ENCODE measurements around the gene VWA8.
"Not testable (repeated sequence)": the region's sequence is repeated elsewhere in the genome, so short reads cannot be mapped to it uniquely, and the experiment has no call there.

The VWA8 gene

DNA sequence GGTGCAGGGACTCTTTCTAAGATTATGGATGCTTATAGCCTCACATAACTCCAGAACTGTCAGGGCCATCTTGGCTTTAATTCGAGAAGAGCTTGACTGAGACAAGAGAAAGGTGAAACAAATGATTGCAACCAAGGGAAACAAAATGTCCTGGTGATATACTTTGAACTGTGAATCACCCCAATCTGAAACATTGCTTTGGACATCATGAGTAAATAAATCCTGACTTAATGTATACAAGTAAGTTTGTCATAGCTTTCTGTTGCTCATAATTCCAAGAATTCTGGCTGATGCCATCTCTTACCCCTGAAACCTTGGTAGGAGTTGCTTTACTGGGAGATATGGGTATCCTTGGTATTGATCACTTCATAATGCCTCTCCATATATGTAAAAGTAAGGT is 5.8 kb upstream of the VWA8 start:
- no peak for DNase-seq (ENCODE audit: low spot score)

DNA sequence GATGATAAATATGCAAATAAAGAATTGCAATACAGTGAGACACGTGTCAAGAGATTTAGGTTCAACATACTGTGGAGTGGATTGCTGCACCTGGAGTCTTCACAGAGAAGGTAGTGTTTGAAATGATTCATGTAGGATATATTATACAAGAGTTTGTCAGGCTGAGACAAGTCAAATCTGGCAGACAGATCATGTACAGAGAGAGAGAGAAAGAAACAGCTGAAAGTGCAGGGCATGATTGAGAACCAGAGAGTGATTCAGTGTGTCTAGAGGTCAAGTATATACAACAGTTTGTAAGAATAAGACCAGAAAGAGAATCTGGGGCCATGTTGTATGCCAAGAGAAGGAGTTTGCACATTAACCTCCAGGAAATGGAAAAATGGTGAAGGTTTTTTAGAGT is 2.1 kb upstream of the VWA8 start:
- no peak for DNase-seq (ENCODE audit: low spot score)

DNA sequence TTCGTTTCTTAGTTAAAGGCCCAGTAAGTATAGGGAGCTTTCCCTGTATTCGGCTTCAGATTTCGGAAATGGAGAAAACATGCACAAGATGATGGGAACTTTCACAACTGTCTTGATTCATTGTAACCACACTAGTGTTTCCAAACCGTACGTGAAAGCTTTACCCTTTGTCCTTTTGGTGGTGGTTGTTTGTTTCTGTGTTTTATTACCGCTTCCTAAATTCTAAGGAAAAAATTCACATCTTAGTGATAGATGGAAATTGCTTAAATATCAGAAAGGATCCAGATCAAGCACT is 504 bp upstream of the VWA8 start:
- no peak for DNase-seq (ENCODE audit: low spot score)

DNA sequence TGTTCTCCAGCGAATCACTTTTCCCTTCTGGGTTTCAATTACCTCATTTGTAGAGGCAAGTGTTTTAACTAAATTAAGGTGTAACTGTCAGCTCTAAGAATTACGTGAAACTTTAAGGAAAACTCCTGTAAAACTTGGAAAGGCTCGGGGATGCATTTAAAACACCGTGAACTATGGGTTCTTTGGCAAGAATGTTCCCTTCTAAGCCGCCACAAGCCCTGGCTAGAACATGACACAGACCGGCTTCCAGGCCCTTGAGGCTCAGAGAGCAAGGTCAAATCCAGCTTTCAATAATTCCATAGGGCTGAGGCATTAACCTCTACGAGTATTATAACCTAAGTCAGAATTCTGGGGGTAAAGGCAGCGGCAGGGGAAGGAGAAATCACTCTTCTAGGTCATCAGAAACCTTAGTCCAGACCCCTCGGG is 685 bp downstream of the VWA8 start:
- DNase-seq (ENCODE audit: low spot score) = peak; percentile 3

DNA sequence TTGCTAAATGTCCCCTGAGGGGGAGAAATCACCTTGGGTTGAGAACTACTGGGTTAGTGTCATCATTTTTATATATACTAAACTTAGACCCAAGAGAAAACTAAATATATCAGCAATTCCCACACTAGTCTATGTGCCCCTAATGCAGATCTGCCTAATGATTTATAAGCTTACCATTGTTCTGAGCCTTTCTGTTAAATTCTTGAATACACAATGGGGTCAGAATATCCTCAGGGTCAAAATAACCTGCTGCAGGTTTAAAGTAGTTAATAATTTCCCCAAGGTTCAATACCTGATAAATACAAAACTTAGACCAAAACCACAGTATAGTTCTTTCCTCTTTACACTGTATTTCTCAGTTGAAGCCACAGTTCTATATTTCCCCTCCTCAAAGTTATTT is 4.6 kb downstream of the VWA8 start:
- no peak for DNase-seq (ENCODE audit: low spot score)

DNA sequence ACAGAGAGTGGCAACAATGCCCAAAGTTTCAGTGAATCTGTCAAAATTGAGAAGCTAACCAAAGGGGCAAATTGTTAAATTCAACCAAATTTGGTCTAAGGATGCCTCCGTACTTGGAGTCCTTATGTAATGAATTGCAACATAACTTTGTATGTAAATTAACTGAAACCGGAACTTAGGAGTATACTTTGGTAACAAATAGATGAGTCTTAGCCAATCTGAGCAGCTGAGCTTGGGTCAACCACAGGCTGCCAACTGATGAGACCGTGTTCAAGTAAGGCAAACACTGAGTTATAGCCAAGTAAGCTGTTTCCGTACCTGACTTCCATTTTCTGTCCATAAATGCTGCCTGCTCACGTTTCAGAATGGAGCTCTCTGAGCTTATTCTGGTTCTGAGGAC is 5.3 kb downstream of the VWA8 start:
- DNase-seq (ENCODE audit: low spot score) = no peak

DNA sequence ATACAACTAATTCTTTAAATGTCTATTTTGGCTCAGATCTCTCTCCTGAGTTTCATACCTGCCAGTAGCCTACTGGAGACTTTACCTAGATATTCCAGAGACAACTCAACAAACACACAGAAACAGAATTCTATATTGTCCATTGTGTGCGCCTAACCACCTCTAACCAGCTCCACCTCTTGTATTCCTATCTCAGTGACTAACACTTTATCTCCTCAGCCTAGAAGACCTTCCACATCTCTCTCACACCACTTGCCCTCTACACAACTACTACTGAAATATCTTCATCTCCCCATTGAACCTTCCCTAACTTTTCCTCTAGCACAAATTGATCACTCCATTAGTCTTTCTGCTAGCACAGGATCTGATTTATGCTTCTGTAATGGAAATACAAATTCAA is 6.7 kb downstream of the VWA8 start:
- no peak for DNase-seq (ENCODE audit: low spot score)

DNA sequence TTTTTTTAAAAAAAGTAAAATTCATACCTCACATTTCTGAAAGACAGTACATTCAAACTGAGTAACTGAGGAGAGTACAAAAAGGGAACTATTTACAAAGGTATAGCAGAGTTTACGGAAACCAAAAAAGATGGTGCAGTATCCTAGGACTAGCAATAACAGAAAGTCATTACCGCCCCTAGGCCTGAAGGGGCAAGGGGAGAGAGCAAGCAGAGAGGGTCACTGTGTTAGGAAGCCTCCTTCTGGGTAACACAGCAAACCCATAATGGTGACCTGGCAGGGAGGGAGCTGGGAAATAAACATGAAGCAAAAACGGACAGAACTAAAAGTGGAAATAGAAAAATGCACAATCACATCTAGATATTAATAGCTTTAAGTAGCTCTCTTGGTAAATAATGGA is 8.2 kb downstream of the VWA8 start:
- DNase-seq (ENCODE audit: low spot score) = no peak

DNA sequence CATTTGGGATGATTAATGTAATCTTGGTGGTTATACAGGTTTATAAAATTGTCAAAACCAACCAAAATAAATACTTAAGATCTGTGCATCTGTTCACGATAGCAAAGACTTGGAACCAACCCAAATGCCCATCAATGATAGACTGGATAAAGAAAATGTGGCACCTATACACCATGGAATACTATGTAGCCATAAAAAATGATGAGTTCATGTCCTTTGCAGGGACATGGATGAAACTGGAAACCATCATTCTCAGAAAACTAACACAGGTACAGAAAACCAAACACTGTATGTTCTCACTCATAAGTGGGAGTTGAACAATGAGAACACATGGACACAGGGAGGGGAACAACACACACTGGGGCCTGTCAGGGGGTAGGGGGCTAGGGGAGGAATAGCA is 11.8 kb downstream of the VWA8 start:
- not testable (repeated sequence) for DNase-seq (ENCODE audit: low spot score)

DNA sequence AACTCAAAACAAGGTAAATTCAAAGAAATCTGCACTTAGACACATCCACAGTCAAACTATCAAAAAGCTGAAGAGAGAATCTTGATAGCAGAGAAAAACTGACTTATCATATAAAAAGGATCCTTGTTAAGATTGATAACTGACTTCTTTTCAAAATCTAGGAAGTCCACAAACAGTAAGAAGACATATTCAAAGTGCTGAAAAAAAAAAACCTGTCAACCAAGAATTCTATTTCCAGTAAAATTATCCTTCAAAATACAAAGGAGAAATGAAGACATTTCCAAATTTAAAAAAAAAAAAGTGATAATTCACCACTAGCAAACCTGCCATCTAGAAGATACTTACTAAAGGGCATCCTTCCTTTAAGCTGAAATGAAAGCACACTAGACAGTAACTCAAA is 15.0 kb downstream of the VWA8 start:
- no peak for DNase-seq (ENCODE audit: low spot score)

DNA sequence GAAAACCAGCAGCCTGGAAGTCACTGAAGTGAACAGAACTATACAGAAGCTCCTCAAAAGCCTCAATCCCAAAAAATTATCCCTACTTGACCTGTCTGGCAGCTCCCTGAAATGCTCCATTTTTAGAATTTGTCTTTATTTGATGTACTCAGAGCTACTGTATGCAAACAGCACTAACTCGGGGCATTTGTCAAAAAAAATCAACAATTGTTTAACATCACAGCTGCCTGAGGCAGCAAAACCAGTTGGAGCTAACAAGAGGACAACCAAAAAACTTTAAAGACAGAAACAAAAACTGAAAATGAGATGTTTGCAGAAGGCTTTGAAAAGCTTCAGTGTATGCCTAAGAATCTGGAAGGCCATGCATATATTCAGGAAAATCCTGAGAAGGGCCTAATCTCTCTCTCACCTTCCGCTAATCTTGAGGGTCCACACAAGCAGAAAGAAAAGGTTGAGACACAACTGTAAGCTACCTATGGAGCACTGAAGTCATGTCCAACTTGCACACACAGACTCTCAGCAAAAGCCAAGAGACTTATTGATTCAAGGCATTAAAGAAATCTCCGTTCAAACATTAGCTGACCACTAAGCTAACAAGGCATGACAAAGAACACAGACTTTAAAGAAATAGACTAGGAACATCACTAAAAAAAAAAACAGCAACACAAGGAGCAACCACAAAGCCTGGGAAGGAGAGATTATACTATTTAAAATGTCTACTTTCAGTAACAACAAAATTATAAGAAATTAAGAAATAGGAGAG is 16.1 kb downstream of the VWA8 start:
- no peak for DNase-seq (ENCODE audit: low spot score)

DNA sequence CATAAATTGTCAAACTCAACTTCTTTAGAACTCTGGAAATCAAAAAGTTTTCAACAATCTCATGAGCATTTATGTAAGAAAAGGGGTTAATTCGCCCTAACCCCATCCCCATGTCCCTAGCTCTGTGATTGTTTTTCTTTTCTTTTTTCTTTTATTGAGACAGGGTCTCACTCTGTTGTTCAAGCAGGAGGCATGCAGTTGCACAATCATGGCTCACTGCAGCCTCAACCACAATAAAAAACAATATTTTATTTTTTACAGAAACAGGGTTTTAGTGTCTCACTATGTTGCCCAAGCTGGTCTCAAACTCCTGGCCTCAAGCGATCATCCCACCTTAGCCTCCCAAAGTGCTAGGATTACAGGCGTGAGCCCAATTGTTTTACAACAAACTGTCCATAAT is 16.7 kb downstream of the VWA8 start:
- no peak for DNase-seq (ENCODE audit: low spot score)

DNA sequence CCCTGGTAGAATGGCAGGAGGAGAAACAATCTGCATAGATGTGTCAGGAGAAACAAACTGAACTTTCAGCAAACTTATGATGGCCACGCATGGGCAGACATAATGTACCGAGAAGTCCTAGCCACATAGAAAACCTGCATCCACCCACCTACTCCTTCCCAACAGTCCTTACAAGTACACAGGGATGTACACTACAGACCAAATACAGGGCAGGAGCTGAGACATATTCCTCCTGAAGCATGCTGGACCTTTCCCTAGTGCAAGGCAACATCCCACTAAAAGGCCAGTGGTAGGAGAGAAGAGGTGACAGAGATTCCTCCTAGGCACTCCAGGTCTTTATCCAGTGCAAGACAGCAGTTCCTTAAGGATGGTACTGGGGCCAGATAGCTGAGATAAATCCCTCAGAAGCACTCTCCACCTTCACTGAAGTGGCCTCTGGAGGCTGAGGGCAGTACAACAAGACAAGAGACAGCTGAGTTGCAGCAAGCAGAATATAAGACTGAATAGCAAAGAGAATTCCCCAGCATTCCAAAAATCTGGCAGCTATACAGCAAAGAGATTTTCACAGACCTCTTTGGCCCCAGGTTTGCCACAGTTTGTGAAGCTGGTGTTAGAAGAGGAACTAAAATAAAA is 18.3 kb downstream of the VWA8 start:
- no peak for DNase-seq (ENCODE audit: low spot score)

DNA sequence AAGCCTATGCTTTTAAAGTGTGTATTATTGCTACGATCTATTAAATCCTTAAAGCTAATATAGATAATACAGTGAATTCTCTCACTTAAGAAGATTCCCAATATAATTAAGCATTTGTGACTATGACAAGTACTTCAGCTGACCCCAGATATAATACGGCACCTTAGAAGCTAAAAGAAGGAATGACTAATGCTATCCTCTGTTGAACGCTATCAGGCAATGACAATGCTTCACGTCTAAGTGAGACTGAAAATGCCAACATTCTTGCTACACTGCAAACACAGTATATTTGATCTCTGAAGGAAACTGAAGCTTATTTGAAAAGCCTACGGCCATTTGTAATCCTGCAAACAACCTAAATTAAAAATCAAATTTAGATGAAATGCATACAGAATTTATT is 19.7 kb downstream of the VWA8 start:
- DNase-seq (ENCODE audit: low spot score) = no peak

DNA sequence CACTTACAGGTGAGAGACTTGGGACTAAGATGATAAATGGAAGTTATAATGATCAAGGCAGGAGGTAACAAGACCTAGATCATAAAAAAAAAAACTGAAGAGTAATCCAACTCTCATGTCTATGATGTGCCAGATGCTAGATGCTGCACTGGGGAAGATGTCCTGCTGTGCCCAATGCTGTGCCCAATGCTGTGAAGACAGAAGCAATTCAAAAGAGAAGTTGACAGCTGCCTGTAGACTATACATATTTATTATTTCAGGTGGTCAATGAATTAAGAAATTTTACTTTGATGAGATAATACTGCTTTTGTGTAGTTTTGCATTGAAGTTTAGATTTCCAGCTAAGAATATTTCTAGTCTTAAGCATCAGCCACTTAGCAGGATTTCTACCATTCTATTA is 21.5 kb downstream of the VWA8 start:
- DNase-seq (ENCODE audit: low spot score) = no peak

DNA sequence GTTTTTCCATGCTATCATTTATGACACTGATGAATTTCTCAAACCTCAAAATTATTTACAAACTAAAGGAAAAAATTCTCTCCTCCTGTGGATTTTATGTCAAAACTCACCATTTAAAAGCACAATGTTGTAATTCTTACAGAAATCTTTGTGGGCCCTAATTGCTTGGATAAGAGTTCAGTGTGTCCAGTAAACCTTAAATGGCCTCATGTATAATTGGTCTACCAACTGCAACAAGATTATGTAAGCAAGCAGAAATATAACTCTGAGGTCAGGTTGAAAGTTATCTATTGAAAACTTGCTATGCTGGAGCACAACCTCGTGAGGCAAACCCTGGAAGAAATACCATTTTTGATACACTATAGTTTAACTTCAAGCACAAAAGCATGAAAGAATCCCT is 22.0 kb downstream of the VWA8 start:
- no peak for DNase-seq (ENCODE audit: low spot score)

DNA sequence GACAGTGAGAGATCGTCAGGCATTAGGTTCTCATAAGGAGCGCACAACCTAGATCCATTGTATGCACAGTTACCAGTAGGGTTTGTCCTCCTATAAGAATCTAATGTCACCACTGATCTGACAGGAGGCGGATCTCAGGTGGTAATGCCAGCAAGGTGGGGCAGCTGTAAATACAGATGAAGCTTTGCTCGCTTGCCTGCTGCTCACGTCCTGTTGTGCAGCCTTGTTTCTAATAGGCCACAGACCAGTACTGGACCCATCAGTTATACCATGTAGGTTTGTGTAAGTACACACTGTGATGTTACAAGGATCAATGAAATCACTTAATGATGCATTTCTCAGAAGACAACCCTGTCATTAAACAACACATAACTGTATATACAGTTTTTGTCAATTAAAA is 23.5 kb downstream of the VWA8 start:
- no peak for DNase-seq (ENCODE audit: low spot score)

DNA sequence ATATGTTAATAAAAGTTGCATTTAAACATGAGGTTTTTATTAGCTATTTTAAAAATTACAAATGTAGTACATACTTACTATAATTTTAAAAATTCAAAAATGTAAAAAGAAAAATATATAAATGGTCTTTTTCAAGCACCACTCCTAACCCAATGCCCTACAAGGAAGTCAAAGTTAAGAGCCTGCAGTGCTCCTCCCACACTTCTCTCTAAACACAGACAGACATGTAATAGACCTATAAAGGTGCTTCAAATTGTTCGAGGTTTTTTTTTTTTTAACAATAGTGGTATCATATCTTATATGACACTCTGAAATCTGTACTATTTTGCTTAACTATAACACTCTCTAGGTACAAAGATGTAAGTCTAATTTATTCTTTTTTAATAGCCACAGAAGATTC is 25.4 kb downstream of the VWA8 start:
- DNase-seq (ENCODE audit: low spot score) = no peak

DNA sequence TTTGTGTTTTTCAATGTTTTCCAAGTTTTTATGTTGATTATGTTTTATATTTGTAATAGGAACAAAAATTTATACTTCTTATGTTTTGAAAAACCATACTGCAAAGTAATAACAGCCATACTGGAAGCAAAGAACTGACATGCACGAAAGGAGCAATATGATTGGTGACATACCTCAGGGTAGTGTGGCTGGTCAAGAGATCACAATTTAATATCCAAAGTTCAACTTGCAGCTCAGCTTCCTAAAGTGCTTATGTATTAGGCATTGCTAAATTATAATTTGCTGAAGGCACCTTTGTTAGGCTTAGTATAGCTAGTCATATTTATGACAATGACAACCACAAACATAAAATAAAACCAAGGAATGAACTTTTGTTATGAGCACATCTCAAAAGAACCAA is 25.9 kb downstream of the VWA8 start:
- DNase-seq (ENCODE audit: low spot score) = no peak

DNA sequence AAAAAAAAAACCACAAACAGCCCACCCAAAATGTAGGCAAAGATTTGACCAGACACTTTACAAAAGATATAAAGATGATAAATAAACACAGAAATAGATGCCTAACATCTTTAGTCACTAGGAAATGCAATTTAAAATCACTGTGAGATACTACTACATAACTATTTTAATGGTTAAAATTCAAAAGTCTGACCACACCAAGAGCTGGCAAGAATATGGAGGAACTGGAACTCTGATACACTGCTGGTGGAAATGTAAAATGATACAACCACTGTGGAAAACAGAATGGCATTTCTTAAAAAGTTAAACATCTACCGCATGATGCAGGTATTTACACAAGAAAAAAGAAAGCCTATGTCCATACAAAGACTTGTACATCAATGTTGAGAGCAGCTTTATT is 26.8 kb downstream of the VWA8 start:
- no peak for DNase-seq (ENCODE audit: low spot score)

DNA sequence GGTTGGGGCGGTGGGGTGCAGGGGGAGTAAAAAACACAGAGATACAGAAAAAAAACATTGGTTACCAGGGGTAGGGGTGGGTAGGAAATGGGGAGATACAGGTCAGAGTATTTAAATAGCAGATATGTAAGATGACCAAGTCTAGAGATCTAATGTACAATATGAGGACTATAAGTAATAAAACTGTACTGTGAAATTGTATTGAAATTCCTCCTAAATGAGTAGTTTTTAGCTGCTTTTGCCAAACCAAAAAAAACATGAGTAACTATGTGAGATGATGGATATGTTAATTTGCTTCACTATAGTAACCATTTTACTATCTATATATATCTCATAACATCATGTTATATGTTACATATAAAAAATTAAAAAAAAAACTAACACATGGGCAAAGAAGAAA is 29.6 kb downstream of the VWA8 start:
- DNase-seq (ENCODE audit: low spot score) = no peak

DNA sequence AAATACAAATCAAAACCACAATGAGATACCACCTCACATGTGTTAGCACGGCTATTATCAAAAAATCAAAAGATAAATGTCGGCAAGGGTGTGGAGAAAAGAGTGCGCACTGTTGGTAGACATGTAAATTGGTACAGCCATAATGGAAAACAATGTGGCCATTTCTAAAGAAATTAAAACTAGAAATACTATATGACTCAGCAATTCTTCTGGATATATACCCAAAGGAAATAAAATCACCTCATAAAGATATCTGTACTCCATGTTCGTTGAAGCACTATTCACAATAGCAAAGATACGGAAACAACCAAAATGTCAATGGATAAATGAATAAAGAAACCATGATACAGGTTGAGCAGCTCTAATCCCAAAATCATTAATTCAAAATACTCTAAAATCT is 30.8 kb downstream of the VWA8 start:
- DNase-seq (ENCODE audit: low spot score) = no peak

DNA sequence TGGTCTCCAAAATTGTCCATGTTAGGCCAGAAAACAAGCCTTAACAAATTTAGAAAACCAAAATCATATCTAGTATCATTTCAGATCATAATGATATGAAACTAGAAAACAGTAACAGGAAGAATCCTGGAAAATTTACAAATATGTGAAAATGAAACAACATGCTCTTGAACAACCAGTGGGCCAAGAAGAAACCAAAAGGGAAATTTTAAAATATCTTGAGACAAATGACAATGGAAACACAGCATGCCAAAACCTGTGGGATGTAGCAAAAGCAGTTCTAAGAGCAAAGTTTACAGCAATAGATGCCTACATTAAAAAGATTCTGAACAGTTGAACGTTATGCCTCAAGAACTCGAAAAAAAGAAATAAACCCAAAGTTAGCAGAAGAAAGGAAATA is 32.6 kb downstream of the VWA8 start:
- DNase-seq (ENCODE audit: low spot score) = no peak

DNA sequence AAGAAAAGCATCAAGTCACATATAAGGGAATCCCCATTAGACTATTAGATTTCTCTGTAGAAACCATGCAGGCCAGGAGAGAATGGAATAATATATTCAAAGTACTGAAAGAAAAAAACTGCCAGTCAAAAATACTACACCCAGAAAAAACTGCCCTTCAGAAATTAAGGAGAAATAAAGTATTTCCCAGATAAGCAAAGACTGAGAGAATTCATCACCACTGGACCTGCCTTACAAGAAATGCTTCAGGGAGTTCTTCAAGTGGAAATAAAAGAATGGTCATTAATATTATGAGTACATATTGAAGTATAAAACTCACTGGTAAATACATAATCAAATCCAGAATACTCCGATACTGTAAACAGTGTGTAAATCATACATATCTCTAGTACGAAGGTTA is 35.9 kb downstream of the VWA8 start:
- DNase-seq (ENCODE audit: low spot score) = no peak
